Measurements from ENCODE around the gene RAP1GAP.

DNA sequence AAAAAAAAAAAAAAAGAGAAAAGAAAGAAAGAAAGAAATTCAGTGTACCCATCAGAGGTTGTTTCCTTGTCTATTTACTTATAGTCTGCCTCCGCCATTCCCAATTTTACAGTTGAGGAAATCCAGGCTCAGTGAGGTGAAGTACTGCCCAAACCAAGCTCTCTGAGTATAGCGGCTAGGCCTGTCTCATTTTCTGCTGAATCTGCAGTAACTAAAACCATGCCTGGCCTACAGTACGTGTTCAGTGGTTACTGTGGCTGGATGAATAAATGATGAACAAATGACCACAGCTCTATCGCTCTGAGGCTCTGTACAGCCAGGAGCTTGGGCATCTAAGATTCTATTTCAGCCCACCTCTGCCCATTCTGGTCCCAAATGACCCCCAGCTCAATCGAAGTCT lies 24.3 kb downstream of the RAP1GAP start:
- TF ChIP-seq, protein P1, sequence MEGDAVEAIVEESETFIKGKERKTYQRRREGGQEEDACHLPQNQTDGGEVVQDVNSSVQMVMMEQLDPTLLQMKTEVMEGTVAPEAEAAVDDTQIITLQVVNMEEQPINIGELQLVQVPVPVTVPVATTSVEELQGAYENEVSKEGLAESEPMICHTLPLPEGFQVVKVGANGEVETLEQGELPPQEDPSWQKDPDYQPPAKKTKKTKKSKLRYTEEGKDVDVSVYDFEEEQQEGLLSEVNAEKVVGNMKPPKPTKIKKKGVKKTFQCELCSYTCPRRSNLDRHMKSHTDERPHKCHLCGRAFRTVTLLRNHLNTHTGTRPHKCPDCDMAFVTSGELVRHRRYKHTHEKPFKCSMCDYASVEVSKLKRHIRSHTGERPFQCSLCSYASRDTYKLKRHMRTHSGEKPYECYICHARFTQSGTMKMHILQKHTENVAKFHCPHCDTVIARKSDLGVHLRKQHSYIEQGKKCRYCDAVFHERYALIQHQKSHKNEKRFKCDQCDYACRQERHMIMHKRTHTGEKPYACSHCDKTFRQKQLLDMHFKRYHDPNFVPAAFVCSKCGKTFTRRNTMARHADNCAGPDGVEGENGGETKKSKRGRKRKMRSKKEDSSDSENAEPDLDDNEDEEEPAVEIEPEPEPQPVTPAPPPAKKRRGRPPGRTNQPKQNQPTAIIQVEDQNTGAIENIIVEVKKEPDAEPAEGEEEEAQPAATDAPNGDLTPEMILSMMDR (IDR thresholded peaks at IDR 0.05), result no peak
- TF ChIP-seq POLR2AphosphoS5 (IDR thresholded peaks at IDR 0.05), result no peak

All from stomach (tissue), 4 donors.